Inflammatory macrophage treated with lipopolysaccharide for 4 hours (primary cell): ENCODE measurements around the gene IL17A.

Source experiments
- DNase-seq: peaks from one replicate; pipeline ENCODE4 v3.0.0-alpha.2; 2020

The IL17A gene

DNA sequence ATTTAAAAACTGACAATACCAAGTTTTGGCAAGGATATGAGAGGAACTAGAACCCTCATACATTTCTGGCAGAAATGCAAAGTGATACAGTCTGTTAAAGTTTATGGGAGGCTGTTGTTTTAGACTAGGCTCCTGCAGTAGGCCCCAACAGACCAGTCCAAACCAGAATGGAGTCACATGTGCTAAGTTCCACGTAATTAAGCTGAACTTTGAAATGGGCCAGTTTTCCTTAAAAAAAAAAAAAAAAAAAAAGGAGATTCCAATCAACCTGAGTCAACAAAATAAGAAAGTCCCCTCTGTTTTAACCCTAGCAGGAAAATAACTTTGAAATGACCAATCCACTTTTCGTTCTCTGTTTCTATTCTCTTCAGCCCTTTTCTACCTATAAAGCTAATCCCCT, 31.6 kb downstream of the IL17A start:
- DNase-seq, result no peak

DNA sequence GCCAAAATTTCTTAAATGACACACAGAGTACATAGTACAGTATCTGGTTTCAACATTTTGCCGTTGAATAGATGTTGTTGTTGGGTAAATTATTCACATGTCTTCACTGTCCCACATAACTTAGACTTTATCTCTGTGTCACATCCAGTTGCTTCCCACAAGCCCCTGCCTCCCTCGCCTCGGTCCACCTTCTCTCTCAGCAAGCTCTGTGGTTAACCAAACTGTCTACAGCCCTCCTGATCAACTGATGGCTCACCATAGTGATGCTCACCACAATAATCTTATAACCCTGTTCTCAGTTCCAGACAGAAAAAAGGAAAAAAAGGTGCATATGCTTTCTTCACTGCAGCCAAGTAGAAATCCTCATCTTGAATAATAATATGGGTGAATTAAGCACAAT, 35.1 kb downstream of the IL17A start:
- no peak for DNase-seq

DNA sequence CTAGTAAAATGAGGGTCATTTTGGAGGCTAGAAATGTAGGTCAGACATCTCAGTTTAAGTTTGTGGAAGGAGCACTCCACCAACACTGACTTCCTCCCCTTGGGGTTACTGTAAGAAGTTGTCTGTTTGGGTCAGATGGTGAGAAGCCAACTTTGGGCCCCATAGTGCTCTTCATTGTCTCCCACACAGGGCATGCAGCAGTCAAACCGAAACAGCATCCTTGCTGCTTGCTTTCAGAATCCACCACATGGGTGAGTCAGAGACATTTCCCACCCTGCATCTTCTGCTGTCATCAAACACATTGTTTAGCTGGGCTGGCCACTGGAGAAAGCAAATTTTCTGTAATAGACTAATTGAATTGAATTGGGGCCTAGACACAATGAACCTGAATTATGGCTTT, 41.3 kb downstream of the IL17A start:
- no peak for DNase-seq

DNA sequence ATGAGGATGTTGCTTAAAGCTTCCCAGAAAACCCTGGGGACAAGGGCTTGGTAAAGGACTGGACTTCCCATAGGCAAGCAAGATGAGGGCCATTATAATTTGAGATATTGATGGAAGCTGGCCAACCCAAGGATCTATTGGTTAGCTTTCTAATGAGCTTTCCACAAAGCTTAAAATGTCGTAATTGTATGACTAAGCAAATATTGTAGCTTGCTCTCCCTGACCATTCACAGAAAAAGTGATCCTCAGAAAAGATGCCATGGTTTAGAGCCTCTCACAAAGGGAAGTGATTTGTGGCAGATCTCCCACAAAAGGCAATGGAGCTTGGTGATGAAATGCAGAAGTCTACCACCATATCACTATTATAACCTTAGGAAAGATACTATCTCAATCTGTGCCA, 44.5 kb downstream of the IL17A start:
- no peak for DNase-seq

DNA sequence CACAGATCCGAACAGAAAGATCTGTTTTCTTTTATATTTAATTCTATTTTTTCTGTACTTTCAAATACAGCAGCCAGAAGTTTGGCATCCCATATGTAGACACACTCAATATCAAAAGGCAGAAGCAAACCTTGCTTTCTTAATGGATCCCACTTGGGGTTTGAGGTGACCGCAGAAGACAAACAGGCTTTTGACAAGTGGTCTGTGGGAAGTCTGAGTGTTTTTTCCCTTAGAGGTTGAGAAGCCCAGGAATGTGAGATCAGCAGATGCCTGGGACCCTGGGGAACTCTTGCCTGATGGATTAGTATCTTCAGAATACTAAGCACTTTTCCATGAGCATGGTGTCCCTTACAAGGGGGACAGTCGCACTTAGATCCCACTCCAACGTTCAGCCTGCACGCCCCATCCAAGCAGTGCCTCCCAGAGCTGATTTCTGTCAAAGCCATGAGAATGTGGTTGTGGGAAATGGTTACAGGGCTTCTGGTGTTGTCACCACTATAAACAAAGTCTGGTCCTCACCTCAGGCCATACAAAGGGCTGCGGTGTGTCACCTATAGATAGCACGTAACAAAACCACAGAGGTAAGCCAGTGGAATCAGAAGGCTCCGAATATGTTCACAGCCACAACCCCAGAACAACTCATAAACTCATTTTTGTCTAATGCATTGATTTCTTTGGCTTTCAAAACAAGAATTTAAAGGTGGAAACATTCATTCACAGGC, 45.4 kb downstream of the IL17A start:
- no peak for DNase-seq

DNA sequence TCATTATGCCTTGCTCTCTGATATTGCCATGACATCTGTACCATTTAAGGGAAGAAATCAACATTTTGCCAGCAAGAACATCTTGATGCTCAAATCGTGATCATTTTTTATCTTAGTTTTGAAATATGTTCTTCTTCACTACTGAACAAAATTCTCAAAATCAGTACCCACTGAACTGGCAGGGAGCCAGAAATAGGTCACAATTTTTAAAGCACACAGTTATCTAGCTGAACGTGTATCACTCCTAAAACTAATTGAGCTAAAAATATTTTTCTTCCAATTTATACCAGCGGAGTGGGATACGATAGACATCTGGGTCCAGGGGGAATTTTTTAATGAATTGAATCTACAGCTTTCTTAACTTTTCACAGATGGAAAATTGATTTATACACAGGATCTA, 46.8 kb downstream of the IL17A start:
- no peak for DNase-seq

DNA sequence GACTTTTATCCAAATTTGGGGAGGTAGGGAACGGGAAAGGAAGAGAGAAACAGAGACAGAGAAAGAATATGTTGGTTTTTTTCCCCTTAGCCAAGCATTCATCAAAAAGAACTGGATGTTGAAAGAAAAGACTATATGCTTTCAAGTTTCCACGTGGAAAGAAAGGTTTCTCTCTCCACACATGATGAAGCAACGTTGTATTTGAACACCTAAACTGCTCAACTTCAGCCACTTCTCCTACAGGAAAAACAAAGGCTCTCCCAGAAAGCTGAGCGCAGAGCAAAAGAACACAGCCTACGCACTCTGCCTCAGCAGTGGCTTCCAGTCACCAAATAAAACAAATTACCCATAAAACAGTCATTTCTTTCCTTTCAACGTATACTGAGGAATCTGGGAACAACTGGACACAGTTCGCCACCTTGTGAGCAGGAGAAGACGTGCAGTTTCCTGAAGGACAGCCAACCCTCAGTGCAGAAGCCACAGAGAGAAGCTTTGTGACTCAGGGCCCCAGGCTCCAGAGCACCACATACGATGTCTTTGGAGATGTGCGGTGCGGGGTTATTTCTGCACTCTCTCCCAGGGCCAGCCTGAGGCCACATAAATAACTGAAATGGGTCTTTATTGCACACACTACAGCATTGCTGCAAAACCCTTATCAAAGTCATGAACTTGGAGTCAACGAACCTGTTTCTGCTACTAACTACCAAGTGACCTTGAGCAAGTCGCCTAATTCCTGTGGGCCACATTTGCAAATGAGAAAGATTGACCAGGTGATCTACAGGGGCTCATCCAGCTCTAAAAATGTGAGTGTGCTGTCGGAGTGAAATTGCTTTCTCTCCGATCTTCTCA, 48.0 kb downstream of the IL17A start:
- DNase-seq, result no peak
